Smooth muscle cell (in vitro differentiated cells): ENCODE measurements around the gene CPNE9. TPM values are rescaled to one million over a fixed set of nuclear protein-coding genes. Genes with fewer than 3 reads are reported as not detected.

Experiments used
- DNase-seq: peaks from one replicate; lab custom pipeline; 2025; ENCODE audit not compliant: unreplicated experiment; lab: John Stamatoyannopoulos, UW
- H2AFZ ChIP-seq: fragments of 200-600 bp; sonication (generic); 2 replicates; pipeline ENCODE4 v1.6.0; 2016; ENCODE audit warnings: antibody characterized with exemption, low read depth, mild to moderate bottlenecking
- H3F3A ChIP-seq: fragments of 200-600 bp; sonication (generic); 2 replicates; pipeline ENCODE4 v1.6.0; 2017; ENCODE audit warnings: antibody characterized with exemption, low read depth
- H3K27ac ChIP-seq: fragments of 200-600 bp; sonication (generic); 2 replicates; pipeline ENCODE4 v1.5.1; 2016; ENCODE audit warnings: low read depth, mild to moderate bottlenecking
- H3K27me3 ChIP-seq: fragments of 200-600 bp; sonication (generic); 2 replicates; pipeline ENCODE4 v1.6.1; 2016; ENCODE audit warnings: low read depth, mild to moderate bottlenecking
- H3K36me3 ChIP-seq: fragments of 200-600 bp; sonication (generic); 2 replicates; pipeline ENCODE4 v1.5.1; 2016; ENCODE audit warnings: low read depth
- H3K4me1 ChIP-seq: fragments of 200-600 bp; sonication (generic); 2 replicates; pipeline ENCODE4 v1.5.1; 2016; ENCODE audit warnings: low read depth
- H3K4me2 ChIP-seq: fragments of 200-600 bp; sonication (generic); 2 replicates; pipeline ENCODE4 v1.6.0; 2016; ENCODE audit warnings: mild to moderate bottlenecking
- H3K4me3 ChIP-seq: fragments of 200-600 bp; sonication (generic); 2 replicates; pipeline ENCODE4 v1.5.1; 2016; ENCODE audit warnings: mild to moderate bottlenecking
- H3K79me2 ChIP-seq: fragments of 200-600 bp; sonication (generic); 2 replicates; pipeline ENCODE4 v1.6.0; 2016; ENCODE audit warnings: low read depth, mild to moderate bottlenecking
- H3K9ac ChIP-seq: fragments of 200-600 bp; sonication (generic); 2 replicates; pipeline ENCODE4 v1.6.0; 2016; ENCODE audit warnings: low read depth
- H3K9me3 ChIP-seq: fragments of 200-600 bp; sonication (generic); replicated peaks from 2 replicates; pipeline ENCODE4 v1.5.1; 2016; ENCODE audit warnings: low read depth
- H4K20me1 ChIP-seq: fragments of 200-600 bp; sonication (generic); 2 replicates; pipeline ENCODE4 v1.6.0; 2016; ENCODE audit warnings: low read depth
- WGBS: methylation state at CpG from one replicate; pipeline ENCODE4 v1.1.7; 2016; ENCODE audit warnings: low lambda C conversion rate; 5-methylcytosine and 5-hydroxymethylcytosine counted together
- polyA plus RNA-seq: library from polyadenylated mRNA; unstranded; fragments of >200 nt; fragmentation: Nextera tagmentation; extraction: Ambion mirVana; gene quantifications from 2 replicates; pipeline ENCODE4 v1.2.1, GENCODE V29; 2016
- total RNA-seq: library from RNA; depleted of rRNA; stranded (reverse); fragments of >200 nt; gene quantifications from 2 replicates; pipeline ENCODE4 v1.2.3, GENCODE V29; 2014
- TF ChIP-seq, protein P1 (sequence below): fragments of 200-600 bp; sonication (generic); IDR thresholded peaks from 2 replicates; pipeline ENCODE4 v1.5.1; 2017; ENCODE audit warnings: borderline replicate concordance, mild to moderate bottlenecking, antibody characterized with exemption; ENCODE audit not compliant: insufficient read depth, poor library complexity, severe bottlenecking

Gene CPNE9
- total and polyA plus RNA-seq, 2 experiments from 2014 or later = not detected

DNA sequence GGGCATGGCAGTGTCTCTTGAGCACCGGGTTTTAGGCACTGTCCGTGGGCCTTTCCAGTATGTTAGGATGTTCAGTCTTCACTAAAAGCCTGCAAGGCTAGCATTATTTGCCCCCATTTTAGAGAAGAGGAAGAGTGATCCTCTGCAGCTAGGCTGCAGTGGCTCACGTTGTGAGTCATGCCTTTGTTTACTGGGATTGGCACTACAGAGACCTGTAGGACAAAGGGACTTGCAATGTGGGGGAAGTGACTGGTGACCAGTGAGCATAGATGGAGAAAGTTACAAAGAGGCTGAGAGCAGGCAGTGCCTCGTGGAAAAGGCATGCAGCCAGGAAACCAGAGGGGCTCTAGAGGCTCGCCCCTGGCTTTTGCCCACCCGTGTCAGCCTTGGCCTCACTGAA lies 26.8 kb upstream of the CPNE9 start:
- Histone ChIP-seq H3K9ac (no peak overlapping the region), H3K4me2 (no peak overlapping the region), H3K4me1 (no peaks in the 10 kb centered on the region), H3K36me3 (no peaks in the 10 kb centered on the region), H3K27ac (no peak overlapping the region), H3F3A (no peaks in the 10 kb centered on the region), H4K20me1 (no peaks in the 10 kb centered on the region), H3K27me3 (no peaks in the 10 kb centered on the region), H2AFZ (no peak overlapping the region), H3K79me2 (no peaks in the 10 kb centered on the region), H3K4me3 (no peak overlapping the region), H3K9me3 (no peaks in the 10 kb centered on the region)
- TF ChIP-seq, protein P1, sequence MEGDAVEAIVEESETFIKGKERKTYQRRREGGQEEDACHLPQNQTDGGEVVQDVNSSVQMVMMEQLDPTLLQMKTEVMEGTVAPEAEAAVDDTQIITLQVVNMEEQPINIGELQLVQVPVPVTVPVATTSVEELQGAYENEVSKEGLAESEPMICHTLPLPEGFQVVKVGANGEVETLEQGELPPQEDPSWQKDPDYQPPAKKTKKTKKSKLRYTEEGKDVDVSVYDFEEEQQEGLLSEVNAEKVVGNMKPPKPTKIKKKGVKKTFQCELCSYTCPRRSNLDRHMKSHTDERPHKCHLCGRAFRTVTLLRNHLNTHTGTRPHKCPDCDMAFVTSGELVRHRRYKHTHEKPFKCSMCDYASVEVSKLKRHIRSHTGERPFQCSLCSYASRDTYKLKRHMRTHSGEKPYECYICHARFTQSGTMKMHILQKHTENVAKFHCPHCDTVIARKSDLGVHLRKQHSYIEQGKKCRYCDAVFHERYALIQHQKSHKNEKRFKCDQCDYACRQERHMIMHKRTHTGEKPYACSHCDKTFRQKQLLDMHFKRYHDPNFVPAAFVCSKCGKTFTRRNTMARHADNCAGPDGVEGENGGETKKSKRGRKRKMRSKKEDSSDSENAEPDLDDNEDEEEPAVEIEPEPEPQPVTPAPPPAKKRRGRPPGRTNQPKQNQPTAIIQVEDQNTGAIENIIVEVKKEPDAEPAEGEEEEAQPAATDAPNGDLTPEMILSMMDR = no peak
- DNase-seq = no peak
- 76% methylated on average over 6 of the region's 6 CpGs for WGBS

DNA sequence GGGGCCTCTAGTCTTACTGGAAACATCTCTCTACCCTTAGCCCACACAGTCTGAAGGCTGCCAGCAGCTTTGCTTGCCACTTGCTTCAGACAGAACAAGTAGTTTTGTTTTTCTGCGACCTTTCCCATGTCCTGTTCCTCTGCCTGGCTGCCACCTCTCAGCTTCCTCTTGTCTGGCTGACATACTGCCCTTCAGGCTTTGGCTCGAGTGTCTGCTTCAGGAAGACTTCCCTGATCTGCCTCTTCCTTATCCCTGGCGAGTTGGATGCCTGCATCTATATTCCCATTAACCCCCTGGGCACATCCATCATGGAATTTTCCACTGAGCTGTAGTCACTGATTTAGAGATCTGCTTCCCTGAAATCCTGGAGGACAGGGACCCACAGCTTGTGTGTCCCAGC lies 25.1 kb upstream of the CPNE9 start:
- Histone ChIP-seq H3K9me3 (no peaks in the 10 kb centered on the region), H2AFZ (no peak overlapping the region), H3K79me2 (no peaks in the 10 kb centered on the region), H3K4me3 (no peak overlapping the region), H3K4me1 (no peaks in the 10 kb centered on the region), H3K27ac (no peak overlapping the region), H3K4me2 (no peak overlapping the region), H4K20me1 (no peaks in the 10 kb centered on the region), H3K36me3 (no peaks in the 10 kb centered on the region), H3K27me3 (no peaks in the 10 kb centered on the region), H3K9ac (no peak overlapping the region), H3F3A (no peaks in the 10 kb centered on the region)
- no peak for DNase-seq
- 88% methylated on average over 3 of the region's 3 CpGs for WGBS
- TF ChIP-seq, protein P1 = no peak

DNA sequence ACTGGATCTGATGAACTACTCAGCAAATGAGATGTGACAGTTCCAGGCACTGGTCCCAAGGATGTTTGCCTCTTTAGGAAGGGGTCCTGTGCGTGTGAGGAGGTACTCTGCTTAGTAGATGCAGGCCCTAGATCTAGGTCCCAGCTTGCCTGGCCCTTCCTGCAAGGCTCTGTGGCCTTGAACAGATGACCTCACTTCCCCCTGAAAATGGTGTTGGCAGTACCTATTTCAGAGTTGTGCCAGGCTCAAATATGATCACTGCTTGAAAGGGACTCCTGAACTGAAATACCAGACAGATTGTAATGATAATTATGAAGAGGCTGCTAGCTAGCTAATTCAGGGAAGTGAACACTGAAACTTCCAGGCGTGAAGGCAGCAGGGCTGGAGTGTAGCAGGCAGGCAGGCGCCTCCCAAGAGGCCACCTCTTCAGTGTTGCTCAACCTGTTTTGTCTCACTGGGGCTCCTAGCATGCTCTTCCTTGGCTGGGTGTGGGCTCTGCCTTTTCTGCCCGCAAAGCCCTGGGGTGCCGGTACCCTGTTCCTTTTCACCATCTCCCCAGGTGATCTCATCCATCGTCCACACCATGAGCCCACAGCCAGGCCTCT lies 24.1 kb upstream of the CPNE9 start:
- Histone ChIP-seq H3K9ac (no peak overlapping the region), H3K79me2 (no peaks in the 10 kb centered on the region), H3K9me3 (no peaks in the 10 kb centered on the region), H3F3A (no peaks in the 10 kb centered on the region), H3K27ac (no peak overlapping the region), H4K20me1 (no peaks in the 10 kb centered on the region), H3K36me3 (no peaks in the 10 kb centered on the region), H2AFZ (no peak overlapping the region), H3K4me3 (no peak overlapping the region), H3K4me2 (no peak overlapping the region), H3K4me1 (no peaks in the 10 kb centered on the region), H3K27me3 (no peaks in the 10 kb centered on the region)
- no peak for DNase-seq
- 93% methylated on average over 6 of the region's 6 CpGs for WGBS
- TF ChIP-seq, protein P1 = no peak

DNA sequence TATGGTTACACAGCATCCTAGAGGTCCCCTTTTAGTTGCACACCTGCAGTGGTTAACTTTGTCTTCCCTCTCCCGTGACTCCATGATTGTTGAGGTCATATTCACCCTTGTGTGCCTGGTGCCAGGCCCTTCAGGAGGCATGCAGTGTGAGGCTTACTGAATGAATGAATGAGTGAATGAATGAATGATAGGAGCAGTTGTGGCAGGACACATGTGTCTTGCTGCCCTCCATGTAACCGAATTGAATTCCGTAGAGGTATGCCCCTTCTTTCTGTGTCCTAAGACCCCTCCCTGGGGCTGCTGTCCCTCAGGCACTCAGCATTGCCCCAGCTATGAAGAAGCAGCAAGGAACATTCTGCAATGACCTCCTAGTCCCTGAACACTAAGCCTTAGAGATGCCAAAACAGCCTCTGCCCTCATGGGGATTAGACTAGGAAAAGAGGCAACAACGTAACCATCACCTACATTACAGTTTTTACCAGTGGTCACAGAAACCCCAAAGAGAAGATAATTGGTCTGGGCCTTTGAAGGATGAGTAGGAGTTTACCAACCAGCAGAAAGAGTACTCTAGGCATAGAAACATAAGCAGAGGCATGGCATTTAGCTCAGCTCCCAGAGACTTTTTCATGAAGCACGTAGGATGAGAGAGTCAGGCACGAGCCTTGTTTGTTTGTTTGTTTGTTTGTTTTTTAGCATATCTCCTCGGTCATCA lies 22.5 kb upstream of the CPNE9 start:
- Histone ChIP-seq H3K79me2 (no peaks in the 10 kb centered on the region), H3K36me3 (no peaks in the 10 kb centered on the region), H2AFZ (no peak overlapping the region), H3K9me3 (no peaks in the 10 kb centered on the region), H3F3A (no peaks in the 10 kb centered on the region), H3K4me3 (no peak overlapping the region), H3K4me1 (no peaks in the 10 kb centered on the region), H3K27me3 (no peaks in the 10 kb centered on the region), H3K9ac (no peak overlapping the region), H3K27ac (no peak overlapping the region), H4K20me1 (no peaks in the 10 kb centered on the region), H3K4me2 (no peak overlapping the region)
- TF ChIP-seq, protein P1 = no peak
- no peak for DNase-seq
- WGBS = 97% methylated on average over 7 of the region's 7 CpGs
